Lung (tissue), 12 donors: ENCODE data around the gene CA5A. TPM values are rescaled to one million over a fixed set of nuclear protein-coding genes. Genes with fewer than 3 reads are reported as not detected.
A peak's percentile ranks its signal among the peaks of the same experiment; 100 is the strongest.

Experiments
- ATAC-seq: fragments of 200-7000 bp; cut with Tn5 transposase; one replicate; pipeline ENCODE4 v1.9.1; 2020; ENCODE audit warnings: moderate number of reproducible peaks; ENCODE audit not compliant: insufficient read depth, low FRiP score
- DNase-seq, 3 donors: peaks; one replicate each; pipeline ENCODE4 v3.0.0-alpha.2; 2013 to 2017
- H3K27ac ChIP-seq, 2 donors: one replicate each; pipeline ENCODE4 v1.5.1; 2013; ENCODE audit warnings: mild to moderate bottlenecking in 2 of 2, moderate library complexity in 2 of 2, control low read depth in 1 of 2, inconsistent platforms in 1 of 2, low read depth in 1 of 2, low read length in 1 of 2
- H3K27me3 ChIP-seq, 3 donors: one replicate each; pipeline ENCODE4 v1.5.1; 2013; ENCODE audit warnings: low read length in 2 of 3; ENCODE audit not compliant: control insufficient read depth in 3 of 3, insufficient read depth in 3 of 3
- H3K36me3 ChIP-seq, 4 donors: one replicate each; pipeline ENCODE4 v1.5.1; 2013; ENCODE audit warnings: low read length in 4 of 4, mild to moderate bottlenecking in 1 of 4, moderate library complexity in 1 of 4; ENCODE audit not compliant: control insufficient read depth in 4 of 4, insufficient read depth in 4 of 4
- H3K4me1 ChIP-seq, 5 donors: one replicate each; pipeline ENCODE4 v1.5.1; 2013; ENCODE audit warnings: low read length in 5 of 5, mild to moderate bottlenecking in 2 of 5, moderate library complexity in 1 of 5; ENCODE audit not compliant: control insufficient read depth in 5 of 5, insufficient read depth in 5 of 5
- H3K4me3 ChIP-seq: one replicate; pipeline ENCODE4 v1.5.1; 2013; ENCODE audit warnings: mild to moderate bottlenecking, control low read depth, moderate library complexity
- H3K9ac ChIP-seq, 2 donors: one replicate each; pipeline ENCODE4 v1.5.1; 2013; ENCODE audit warnings: low read length in 2 of 2, control low read depth in 1 of 2; ENCODE audit not compliant: insufficient read depth in 1 of 2
- H3K9me3 ChIP-seq, 4 donors: one replicate each; pipeline ENCODE4 v1.5.1; 2013; ENCODE audit warnings: low read length in 3 of 4, mild to moderate bottlenecking in 1 of 4, moderate library complexity in 1 of 4; ENCODE audit not compliant: control insufficient read depth in 4 of 4, insufficient read depth in 3 of 4
- CTCF ChIP-seq: IDR thresholded peaks from 2 replicates; pipeline ENCODE4 v1.5.1; 2012; ENCODE audit warnings: mild to moderate bottlenecking; ENCODE audit errors: control extremely low read depth, extremely low read depth
- WGBS, 2 donors: extraction: QIAGEN DNeasy Blood & Tissue Kit; methylation state at CpG; one replicate each; pipeline ENCODE4 v1.1.7; 2013; 5-methylcytosine and 5-hydroxymethylcytosine counted together
- polyA plus RNA-seq, 2 donors: library from polyadenylated mRNA; stranded (reverse); fragments of 200-250 nt; gene quantifications; one replicate each; pipeline ENCODE4 v1.2.1, GENCODE V29; 2013
- total RNA-seq, 2 donors: library from RNA; depleted of rRNA in 1 of 2; stranded (reverse); fragments of >200 nt in 1 of 2; gene quantifications; one replicate each; pipeline ENCODE4 v1.2.1, GENCODE V29; 2014 to 2021
- donor health status: control.
- donor health status: control.
- donor health status: Bipolar disorder and iron deficiency.
- donor health status: healthy.
- donor health status: DM: yes; HTN: yes; CAD: no.

The CA5A gene
- total and polyA plus RNA-seq, 4 donors = 0.03 to 0.63 (median 0.14) TPM; not detected in 1

GRCh38 chr16:87945351-87946042 is 9.2 kb upstream of the CA5A start:
- H3K27me3 ChIP-seq = no peaks in the 10 kb centered on the region
- peaks cover 0 to 5% (median 0%) of the 10 kb centered on the region in 5 donors for H3K4me1 ChIP-seq
- no peak overlapping the region for H3K4me3 ChIP-seq
- H3K9ac ChIP-seq = peak overlapping the region; percentile 43 to 75
- ATAC-seq (peak; percentile 51), DNase-seq (peak; percentile 83 to 93 (median 89))
- H3K9me3 ChIP-seq = no peaks in the 10 kb centered on the region
- H3K36me3 ChIP-seq = no peaks in the 10 kb centered on the region
- WGBS, 2 donors = 18 to 27% methylated on average over 22 of the region's 22 CpGs
- peak overlapping the region; percentile 3 to 57 for H3K27ac ChIP-seq
- TF ChIP-seq CTCF = no peak

GRCh38 chr16:87942680-87943079 is 6.4 kb upstream of the CA5A start:
- no peak for TF ChIP-seq CTCF
- Histone ChIP-seq H3K9me3 (no peaks in the 10 kb centered on the region), H3K9ac (no peak overlapping the region), H3K4me1 (peaks cover 0 to 2% (median 0%) of the 10 kb centered on the region in 5 donors), H3K27ac (no peak overlapping the region), H3K4me3 (no peak overlapping the region), H3K36me3 (no peaks in the 10 kb centered on the region), H3K27me3 (peaks cover 0 to 2% (median 0%) of the 10 kb centered on the region in 3 donors)
- no peak for DNase-seq
- 74 to 80% methylated on average over 5 of the region's 5 CpGs for WGBS, 2 donors
- no peak for ATAC-seq

GRCh38 chr16:87939562-87940423 is 3.5 kb upstream of the CA5A start:
- Histone ChIP-seq H3K4me3 (no peak overlapping the region), H3K9ac (no peak overlapping the region), H3K27ac (no peak overlapping the region), H3K27me3 (peaks cover 0 to 2% (median 0%) of the 10 kb centered on the region in 3 donors), H3K4me1 (no peaks in the 10 kb centered on the region), H3K9me3 (no peaks in the 10 kb centered on the region), H3K36me3 (no peaks in the 10 kb centered on the region)
- no peak for TF ChIP-seq CTCF
- WGBS, 2 donors = 84 to 89% methylated on average over 13 of the region's 13 CpGs
- DNase-seq (no peak), ATAC-seq (no peak)
